Measurements from ENCODE around the gene PRPF19. TPM values are rescaled to one million over a fixed set of nuclear protein-coding genes. Genes with fewer than 3 reads are reported as not detected.

The PRPF19 gene
- total RNA-seq, 1 donor from 2014 or later, result 96.3 TPM

- no peak overlapping the region for H3K4me3 Mint-ChIP-seq
- no peak overlapping the region for H3K27ac Mint-ChIP-seq
- no peak for DNase-seq (ENCODE audit: low spot score in 2 of 2, unreplicated experiment in 2 of 2)
- TF ChIP-seq, protein P1, sequence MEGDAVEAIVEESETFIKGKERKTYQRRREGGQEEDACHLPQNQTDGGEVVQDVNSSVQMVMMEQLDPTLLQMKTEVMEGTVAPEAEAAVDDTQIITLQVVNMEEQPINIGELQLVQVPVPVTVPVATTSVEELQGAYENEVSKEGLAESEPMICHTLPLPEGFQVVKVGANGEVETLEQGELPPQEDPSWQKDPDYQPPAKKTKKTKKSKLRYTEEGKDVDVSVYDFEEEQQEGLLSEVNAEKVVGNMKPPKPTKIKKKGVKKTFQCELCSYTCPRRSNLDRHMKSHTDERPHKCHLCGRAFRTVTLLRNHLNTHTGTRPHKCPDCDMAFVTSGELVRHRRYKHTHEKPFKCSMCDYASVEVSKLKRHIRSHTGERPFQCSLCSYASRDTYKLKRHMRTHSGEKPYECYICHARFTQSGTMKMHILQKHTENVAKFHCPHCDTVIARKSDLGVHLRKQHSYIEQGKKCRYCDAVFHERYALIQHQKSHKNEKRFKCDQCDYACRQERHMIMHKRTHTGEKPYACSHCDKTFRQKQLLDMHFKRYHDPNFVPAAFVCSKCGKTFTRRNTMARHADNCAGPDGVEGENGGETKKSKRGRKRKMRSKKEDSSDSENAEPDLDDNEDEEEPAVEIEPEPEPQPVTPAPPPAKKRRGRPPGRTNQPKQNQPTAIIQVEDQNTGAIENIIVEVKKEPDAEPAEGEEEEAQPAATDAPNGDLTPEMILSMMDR (IDR thresholded peaks at IDR 0.05; ENCODE audit: unreplicated experiment), result no peak
- peaks cover 11% of the 10 kb centered on the region for H3K36me3 Mint-ChIP-seq
- no peaks in the 10 kb centered on the region for H3K9me3 Mint-ChIP-seq
- H3K27me3 Mint-ChIP-seq (ENCODE audit: low read depth), result no peaks in the 10 kb centered on the region
- no peaks in the 10 kb centered on the region for H3K4me1 Mint-ChIP-seq
These were observed 27.3 kb downstream of the PRPF19 start for GRCh38 chr11:60879104-60879503.

GRCh38 chr11:60878245-60879101 lies 27.9 kb downstream of the PRPF19 start:
- no peak overlapping the region for H3K27ac Mint-ChIP-seq
- no peaks in the 10 kb centered on the region for H3K27me3 Mint-ChIP-seq (ENCODE audit: low read depth)
- no peak for DNase-seq (ENCODE audit: low spot score in 2 of 2, unreplicated experiment in 2 of 2)
- peaks cover 11% of the 10 kb centered on the region for H3K36me3 Mint-ChIP-seq
- H3K4me1 Mint-ChIP-seq, result no peaks in the 10 kb centered on the region
- H3K4me3 Mint-ChIP-seq, result no peak overlapping the region
- TF ChIP-seq, protein P1 (IDR thresholded peaks at IDR 0.05; ENCODE audit: unreplicated experiment), result no peak
- no peaks in the 10 kb centered on the region for H3K9me3 Mint-ChIP-seq

- TF ChIP-seq, protein P1 (IDR thresholded peaks at IDR 0.05; ENCODE audit: unreplicated experiment), result no peak
- Mint-ChIP-seq H3K27me3 (ENCODE audit: low read depth) (no peaks in the 10 kb centered on the region), H3K36me3 (peaks cover 2% of the 10 kb centered on the region), H3K4me1 (peaks cover 2% of the 10 kb centered on the region), H3K9me3 (no peaks in the 10 kb centered on the region), H3K4me3 (no peak overlapping the region), H3K27ac (no peak overlapping the region)
- DNase-seq (ENCODE audit: low spot score in 2 of 2, unreplicated experiment in 2 of 2), result peak in 1 of 2 experiments; percentile 13
These were observed 30.3 kb downstream of the PRPF19 start for GRCh38 chr11:60876168-60876485.

DNA sequence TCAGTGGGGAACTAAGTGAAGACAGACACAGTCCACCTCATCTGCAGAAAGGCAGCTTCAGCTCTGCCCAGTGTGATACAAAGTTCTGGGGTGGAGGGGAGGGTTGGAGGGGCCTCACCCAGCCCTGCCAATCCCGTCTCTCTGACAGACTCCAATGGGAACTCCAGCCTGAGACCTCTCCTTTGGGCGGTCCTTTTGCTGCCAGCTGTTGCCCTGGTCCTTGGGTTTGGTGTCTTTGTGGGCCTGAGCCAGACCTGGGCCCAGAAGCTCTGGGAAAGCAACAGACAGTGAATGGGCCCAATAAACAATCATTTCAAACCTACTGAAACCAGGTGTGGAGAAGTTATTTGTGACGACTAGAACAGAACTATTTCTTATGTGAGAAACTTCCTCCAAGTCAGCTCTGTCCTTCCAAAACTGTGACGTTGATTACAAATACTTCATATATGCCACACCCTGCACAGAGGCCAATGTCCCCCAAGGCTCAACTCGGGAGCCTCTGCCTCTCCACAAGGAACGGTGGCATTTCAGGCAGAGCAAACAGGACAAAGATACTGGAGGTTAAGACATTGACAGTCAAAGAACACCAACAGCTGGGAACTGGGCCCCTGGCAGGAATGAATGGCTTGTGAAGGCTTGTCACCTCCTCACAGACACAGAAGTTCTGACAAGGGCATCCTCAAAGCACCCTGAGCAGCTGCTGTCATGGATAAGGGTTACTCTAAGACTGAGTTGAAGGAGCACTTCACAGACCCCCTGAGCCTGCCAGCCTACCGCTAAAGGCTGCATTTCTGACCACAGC lies 30.8 kb downstream of the PRPF19 start:
- Mint-ChIP-seq H3K27me3 (ENCODE audit: low read depth) (no peaks in the 10 kb centered on the region), H3K9me3 (no peaks in the 10 kb centered on the region), H3K4me1 (peaks cover 2% of the 10 kb centered on the region), H3K27ac (no peak overlapping the region), H3K36me3 (no peaks in the 10 kb centered on the region), H3K4me3 (no peak overlapping the region)
- peak in 1 of 2 experiments; percentile 28 for DNase-seq (ENCODE audit: low spot score in 2 of 2, unreplicated experiment in 2 of 2)
- TF ChIP-seq, protein P1 (IDR thresholded peaks at IDR 0.05; ENCODE audit: unreplicated experiment), result no peak

- H3K9me3 Mint-ChIP-seq, result no peaks in the 10 kb centered on the region
- H3K27me3 Mint-ChIP-seq (ENCODE audit: low read depth), result no peaks in the 10 kb centered on the region
- no peaks in the 10 kb centered on the region for H3K36me3 Mint-ChIP-seq
- TF ChIP-seq, protein P1 (IDR thresholded peaks at IDR 0.05; ENCODE audit: unreplicated experiment), result no peak
- H3K4me1 Mint-ChIP-seq, result peaks cover 2% of the 10 kb centered on the region
- H3K4me3 Mint-ChIP-seq, result no peak overlapping the region
- peak in 1 of 2 experiments; percentile 19 for DNase-seq (ENCODE audit: low spot score in 2 of 2, unreplicated experiment in 2 of 2)
- H3K27ac Mint-ChIP-seq, result no peak overlapping the region
These were observed 31.7 kb downstream of the PRPF19 start for GRCh38 chr11:60874421-60875365.

All from mesothelial cell of epicardium (in vitro differentiated cells).